ENCODE data around the gene CBY2.

CBY2 gene

DNA sequence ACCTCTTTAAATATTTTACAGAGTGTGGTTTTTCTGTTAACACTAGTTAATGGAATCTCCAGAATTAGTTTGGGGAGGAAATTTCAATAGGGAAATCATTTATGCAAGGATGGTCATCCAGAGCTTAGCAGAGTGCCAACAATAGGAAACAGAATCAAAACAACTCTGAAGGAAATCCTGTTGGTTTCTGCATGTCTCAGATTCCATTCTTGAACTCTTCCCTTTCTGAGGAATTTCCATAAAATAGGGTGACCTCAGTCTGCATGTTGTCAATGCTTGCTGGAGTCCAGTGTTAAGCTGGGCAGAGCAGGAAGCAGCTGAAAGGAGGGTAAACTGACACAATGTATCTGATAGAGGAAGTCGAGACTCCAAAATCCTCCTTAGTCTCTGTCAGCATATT, 16.9 kb downstream of the CBY2 start:
- no peak for DNase-seq (ENCODE audit: low read depth)
- Histone ChIP-seq H3K4me3 (ENCODE audit: low read length) (no peak overlapping the region), H3K9me3 (ENCODE audit: control insufficient read depth, low read length) (no peaks in the 10 kb centered on the region), H3K4me1 (ENCODE audit: control insufficient read depth, insufficient read depth, low read length) (peaks cover 10% of the 10 kb centered on the region), H3K27me3 (replicated peaks; ENCODE audit: control insufficient read depth, insufficient read depth, low read length) (peaks cover 22% of the 10 kb centered on the region), H3K36me3 (ENCODE audit: control insufficient read depth, insufficient read depth, low read length, severe bottlenecking) (no peaks in the 10 kb centered on the region), H3K9ac (ENCODE audit: low read length) (no peak overlapping the region)

DNA sequence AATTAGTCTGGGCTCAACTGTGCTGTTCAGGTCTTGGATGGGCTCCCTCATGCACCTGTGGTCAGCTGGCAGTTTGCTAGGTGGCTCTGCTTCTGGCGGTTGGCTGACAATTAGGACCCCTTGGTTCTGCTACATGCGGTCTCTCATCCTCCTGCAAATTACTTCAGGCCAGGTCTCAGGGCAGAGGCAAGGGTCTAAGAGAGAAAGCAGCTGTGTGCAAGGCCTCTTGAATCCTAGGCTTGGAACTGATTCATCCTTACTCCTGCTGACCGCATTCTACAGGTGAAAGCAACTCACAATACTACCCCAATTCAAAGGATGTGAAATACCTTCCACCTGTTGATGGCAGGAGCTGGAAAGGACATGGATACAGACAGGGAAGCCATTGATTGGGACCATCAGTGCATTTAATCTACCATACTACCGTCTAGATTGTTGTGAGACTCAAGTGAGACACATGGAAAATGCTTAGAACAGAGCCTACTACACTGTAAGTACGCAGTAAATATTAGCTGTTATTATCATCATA, 19.1 kb downstream of the CBY2 start:
- H3K9ac ChIP-seq (ENCODE audit: low read length) = no peak overlapping the region
- H3K4me1 ChIP-seq (ENCODE audit: control insufficient read depth, insufficient read depth, low read length) = peaks cover 10% of the 10 kb centered on the region
- H3K4me3 ChIP-seq (ENCODE audit: low read length) = no peak overlapping the region
- H3K36me3 ChIP-seq (ENCODE audit: control insufficient read depth, insufficient read depth, low read length, severe bottlenecking) = no peaks in the 10 kb centered on the region
- peaks cover 2% of the 10 kb centered on the region for H3K9me3 ChIP-seq (ENCODE audit: control insufficient read depth, low read length)
- H3K27me3 ChIP-seq (replicated peaks; ENCODE audit: control insufficient read depth, insufficient read depth, low read length) = peaks cover 41% of the 10 kb centered on the region
- no peak for DNase-seq (ENCODE audit: low read depth)

DNA sequence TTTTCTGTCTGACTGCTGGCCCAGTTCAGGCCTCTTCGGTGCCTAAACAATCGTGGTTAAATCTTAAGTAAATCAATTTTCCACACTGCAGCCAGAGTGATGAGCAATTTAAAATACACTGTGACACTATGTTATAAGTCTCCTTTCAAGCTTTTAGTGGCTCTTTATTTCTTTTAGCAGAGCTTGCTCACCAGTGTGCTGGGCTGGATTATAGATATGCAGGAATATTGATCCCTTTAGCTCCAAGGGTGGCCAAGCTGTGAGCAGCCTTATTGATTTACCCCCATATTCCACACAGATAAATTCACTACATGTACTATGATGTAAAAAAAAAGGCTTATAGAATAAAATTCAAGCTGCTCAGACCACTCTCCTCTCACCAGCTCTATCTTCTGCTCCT, 21.7 kb downstream of the CBY2 start:
- peaks cover 49% of the 10 kb centered on the region for H3K27me3 ChIP-seq (replicated peaks; ENCODE audit: control insufficient read depth, insufficient read depth, low read length)
- no peak overlapping the region for H3K4me3 ChIP-seq (ENCODE audit: low read length)
- no peaks in the 10 kb centered on the region for H3K36me3 ChIP-seq (ENCODE audit: control insufficient read depth, insufficient read depth, low read length, severe bottlenecking)
- H3K4me1 ChIP-seq (ENCODE audit: control insufficient read depth, insufficient read depth, low read length) = peaks cover 9% of the 10 kb centered on the region
- peaks cover 2% of the 10 kb centered on the region for H3K9me3 ChIP-seq (ENCODE audit: control insufficient read depth, low read length)
- DNase-seq (ENCODE audit: low read depth) = no peak
- no peak overlapping the region for H3K9ac ChIP-seq (ENCODE audit: low read length)

DNA sequence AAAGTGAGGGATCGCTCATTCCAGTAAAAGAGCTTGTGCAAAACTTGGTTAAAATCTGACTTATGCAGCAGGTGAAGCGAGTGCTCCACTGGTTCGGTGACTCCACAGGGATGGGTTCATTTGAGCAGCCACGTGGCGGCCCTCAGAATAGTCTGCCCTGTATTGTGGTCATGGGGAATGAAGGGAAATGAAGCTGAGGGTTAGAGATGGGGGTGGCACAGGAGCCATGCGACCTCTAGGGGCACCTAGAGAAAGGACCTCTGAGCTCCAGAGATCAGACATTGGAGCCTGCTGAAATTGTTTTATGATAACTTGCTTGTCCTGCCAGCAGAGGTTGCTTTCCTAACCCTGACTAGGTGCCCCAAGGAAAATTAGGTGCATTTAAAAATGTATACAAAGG, 26.6 kb downstream of the CBY2 start:
- peaks cover 2% of the 10 kb centered on the region for H3K9me3 ChIP-seq (ENCODE audit: control insufficient read depth, low read length)
- no peaks in the 10 kb centered on the region for H3K4me1 ChIP-seq (ENCODE audit: control insufficient read depth, insufficient read depth, low read length)
- no peaks in the 10 kb centered on the region for H3K36me3 ChIP-seq (ENCODE audit: control insufficient read depth, insufficient read depth, low read length, severe bottlenecking)
- peaks cover 52% of the 10 kb centered on the region for H3K27me3 ChIP-seq (replicated peaks; ENCODE audit: control insufficient read depth, insufficient read depth, low read length)
- no peak for DNase-seq (ENCODE audit: low read depth)
- no peak overlapping the region for H3K4me3 ChIP-seq (ENCODE audit: low read length)
- no peak overlapping the region for H3K9ac ChIP-seq (ENCODE audit: low read length)

DNA sequence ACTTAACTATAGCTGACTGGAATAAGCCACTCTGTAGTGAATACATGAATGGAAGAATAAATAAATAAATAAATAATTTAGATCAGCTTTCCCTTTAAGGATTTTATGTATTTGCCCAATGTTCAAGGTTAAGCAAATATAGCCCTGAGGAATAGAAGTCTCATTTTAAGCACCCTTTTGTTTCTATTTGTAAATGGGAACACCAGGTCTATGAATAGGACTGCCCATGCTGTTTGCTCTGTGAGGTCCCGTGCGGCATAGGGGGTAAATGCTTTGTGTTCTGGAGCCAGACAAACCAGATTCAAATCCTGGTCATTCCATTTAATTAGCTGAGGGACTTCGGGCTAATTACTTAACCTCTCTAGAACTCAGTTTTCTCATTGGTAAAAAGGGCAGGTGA, 29.3 kb downstream of the CBY2 start:
- no peaks in the 10 kb centered on the region for H3K36me3 ChIP-seq (ENCODE audit: control insufficient read depth, insufficient read depth, low read length, severe bottlenecking)
- no peak overlapping the region for H3K4me3 ChIP-seq (ENCODE audit: low read length)
- H3K9ac ChIP-seq (ENCODE audit: low read length) = no peak overlapping the region
- no peak for DNase-seq (ENCODE audit: low read depth)
- H3K9me3 ChIP-seq (ENCODE audit: control insufficient read depth, low read length) = peaks cover 6% of the 10 kb centered on the region
- no peaks in the 10 kb centered on the region for H3K4me1 ChIP-seq (ENCODE audit: control insufficient read depth, insufficient read depth, low read length)
- peaks cover 45% of the 10 kb centered on the region for H3K27me3 ChIP-seq (replicated peaks; ENCODE audit: control insufficient read depth, insufficient read depth, low read length)

DNA sequence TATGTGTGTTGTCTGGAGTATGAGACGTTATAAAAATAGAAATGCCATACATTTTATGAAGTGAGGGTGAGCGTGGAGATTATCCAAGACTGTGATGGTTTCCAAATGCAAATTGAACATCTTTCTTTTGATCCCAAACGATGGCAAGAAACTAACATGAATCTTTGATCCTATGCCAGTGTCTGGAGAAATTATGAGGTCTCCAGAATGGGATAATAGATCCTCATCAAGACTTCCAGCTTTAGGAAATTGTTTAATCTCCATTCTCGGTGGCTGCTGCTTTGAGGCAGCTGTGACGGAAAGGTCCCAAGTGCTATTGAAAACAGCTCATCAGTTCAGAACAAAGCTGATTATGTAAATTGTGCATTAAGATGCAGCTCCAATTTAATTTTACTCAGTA, 30.8 kb downstream of the CBY2 start:
- DNase-seq (ENCODE audit: low read depth) = no peak
- no peak overlapping the region for H3K9ac ChIP-seq (ENCODE audit: low read length)
- H3K9me3 ChIP-seq (ENCODE audit: control insufficient read depth, low read length) = peaks cover 6% of the 10 kb centered on the region
- H3K36me3 ChIP-seq (ENCODE audit: control insufficient read depth, insufficient read depth, low read length, severe bottlenecking) = no peaks in the 10 kb centered on the region
- no peak overlapping the region for H3K4me3 ChIP-seq (ENCODE audit: low read length)
- peaks cover 37% of the 10 kb centered on the region for H3K27me3 ChIP-seq (replicated peaks; ENCODE audit: control insufficient read depth, insufficient read depth, low read length)
- no peaks in the 10 kb centered on the region for H3K4me1 ChIP-seq (ENCODE audit: control insufficient read depth, insufficient read depth, low read length)

DNA sequence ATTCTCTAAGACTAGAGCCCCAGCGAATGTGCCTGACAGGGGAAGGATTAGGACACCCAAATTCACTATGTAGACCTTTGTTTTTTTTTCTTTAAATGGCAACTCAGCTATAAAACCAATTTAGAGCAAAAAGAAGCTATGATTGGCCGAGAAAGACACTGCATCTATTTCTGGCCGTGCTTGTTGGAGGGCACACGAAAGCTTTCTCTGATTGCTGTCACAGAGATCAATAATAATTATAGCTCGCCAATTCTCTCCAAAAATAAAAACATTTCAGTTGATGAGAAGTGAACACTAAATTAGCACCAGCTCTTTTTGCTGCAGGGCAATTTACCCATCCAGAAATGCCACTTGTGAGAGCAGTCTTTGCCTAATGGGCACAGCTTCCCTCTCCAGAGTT, 31.2 kb downstream of the CBY2 start:
- peaks cover 37% of the 10 kb centered on the region for H3K27me3 ChIP-seq (replicated peaks; ENCODE audit: control insufficient read depth, insufficient read depth, low read length)

DNA sequence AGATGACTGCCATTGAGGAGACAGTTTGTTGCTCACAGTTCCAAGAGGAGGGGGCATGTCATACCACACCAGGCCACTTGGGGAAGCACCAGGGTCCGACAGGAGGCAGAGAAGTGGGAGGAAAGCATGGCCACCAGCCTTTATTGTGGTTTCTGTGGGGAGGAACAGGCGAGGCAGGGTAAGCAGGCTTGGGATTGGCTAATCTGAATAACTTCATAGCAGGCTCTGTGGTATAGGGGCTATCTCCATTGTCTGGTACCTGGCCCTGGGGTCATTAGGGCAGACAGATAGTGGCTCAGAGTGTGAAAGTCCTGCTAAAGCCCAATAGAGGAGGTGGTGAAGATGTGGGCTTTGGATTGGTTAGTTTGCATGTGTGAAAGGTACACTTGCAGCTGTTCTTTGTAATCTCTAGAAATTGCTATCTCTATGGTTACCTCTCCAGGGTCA, 35.5 kb downstream of the CBY2 start:
- H3K36me3 ChIP-seq (ENCODE audit: control insufficient read depth, insufficient read depth, low read length, severe bottlenecking) = no peaks in the 10 kb centered on the region
- DNase-seq (ENCODE audit: low read depth) = no peak

More for the DNA sequence above, 31.2 kb downstream of the CBY2 start:
- no peak for DNase-seq (ENCODE audit: low read depth)
- peaks cover 6% of the 10 kb centered on the region for H3K9me3 ChIP-seq (ENCODE audit: control insufficient read depth, low read length)
- H3K4me3 ChIP-seq (ENCODE audit: low read length) = no peak overlapping the region
- H3K4me1 ChIP-seq (ENCODE audit: control insufficient read depth, insufficient read depth, low read length) = no peaks in the 10 kb centered on the region
- H3K36me3 ChIP-seq (ENCODE audit: control insufficient read depth, insufficient read depth, low read length, severe bottlenecking) = no peaks in the 10 kb centered on the region
- H3K9ac ChIP-seq (ENCODE audit: low read length) = no peak overlapping the region

DNA sequence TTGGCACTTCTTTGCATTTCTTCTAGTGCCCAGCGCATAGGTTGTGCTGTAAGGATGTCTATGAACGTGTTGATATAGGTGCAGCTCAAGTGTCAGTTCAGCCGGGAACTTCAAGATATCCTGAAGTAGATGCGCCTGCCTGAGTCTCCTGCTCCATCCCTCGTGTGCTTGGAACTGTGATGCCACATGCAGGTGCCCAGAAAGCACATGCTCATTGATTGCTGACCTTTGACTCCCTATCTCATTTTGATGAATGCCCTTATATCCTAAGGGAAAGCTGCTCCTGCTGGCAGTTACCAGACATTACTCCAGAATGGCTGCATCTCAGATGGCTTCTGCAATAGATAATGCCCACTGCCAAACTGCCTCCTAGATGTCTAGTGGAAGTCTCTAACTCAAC, 40.9 kb downstream of the CBY2 start:
- Histone ChIP-seq H3K36me3 (ENCODE audit: control insufficient read depth, insufficient read depth, low read length, severe bottlenecking) (no peaks in the 10 kb centered on the region), H3K4me3 (ENCODE audit: low read length) (no peak overlapping the region), H3K9ac (ENCODE audit: low read length) (no peak overlapping the region), H3K9me3 (ENCODE audit: control insufficient read depth, low read length) (no peaks in the 10 kb centered on the region), H3K27me3 (replicated peaks; ENCODE audit: control insufficient read depth, insufficient read depth, low read length) (peaks cover 28% of the 10 kb centered on the region), H3K4me1 (ENCODE audit: control insufficient read depth, insufficient read depth, low read length) (no peaks in the 10 kb centered on the region)
- no peak for DNase-seq (ENCODE audit: low read depth)

More for the DNA sequence above, 35.5 kb downstream of the CBY2 start:
- Histone ChIP-seq H3K9ac (ENCODE audit: low read length) (no peak overlapping the region), H3K4me3 (ENCODE audit: low read length) (no peak overlapping the region), H3K27me3 (replicated peaks; ENCODE audit: control insufficient read depth, insufficient read depth, low read length) (peaks cover 35% of the 10 kb centered on the region), H3K9me3 (ENCODE audit: control insufficient read depth, low read length) (peaks cover 6% of the 10 kb centered on the region), H3K4me1 (ENCODE audit: control insufficient read depth, insufficient read depth, low read length) (no peaks in the 10 kb centered on the region)

DNA sequence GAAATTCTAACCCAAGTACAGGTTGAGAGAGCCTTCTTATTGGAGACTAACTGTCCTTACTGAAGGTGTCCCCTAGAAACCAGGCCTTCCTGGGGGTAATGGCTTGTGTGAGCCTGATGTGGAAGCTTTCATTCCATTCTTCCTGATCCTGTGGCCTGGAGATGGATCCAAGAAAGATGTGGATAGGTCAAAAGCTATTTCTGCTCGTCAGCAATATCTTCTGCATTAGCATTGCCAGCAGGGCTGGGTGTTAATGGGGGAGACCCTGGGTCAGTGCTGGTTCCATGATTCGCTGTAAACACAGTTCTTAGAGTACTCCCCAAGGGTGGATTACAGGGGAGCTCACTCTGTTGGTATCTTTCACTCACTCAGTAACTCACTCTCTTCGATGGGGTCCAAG, 42.9 kb downstream of the CBY2 start:
- no peak for DNase-seq (ENCODE audit: low read depth)
- Histone ChIP-seq H3K4me1 (ENCODE audit: control insufficient read depth, insufficient read depth, low read length) (no peaks in the 10 kb centered on the region), H3K27me3 (replicated peaks; ENCODE audit: control insufficient read depth, insufficient read depth, low read length) (peaks cover 40% of the 10 kb centered on the region), H3K36me3 (ENCODE audit: control insufficient read depth, insufficient read depth, low read length, severe bottlenecking) (no peaks in the 10 kb centered on the region), H3K9ac (ENCODE audit: low read length) (no peak overlapping the region), H3K9me3 (ENCODE audit: control insufficient read depth, low read length) (no peaks in the 10 kb centered on the region), H3K4me3 (ENCODE audit: low read length) (no peak overlapping the region)

DNA sequence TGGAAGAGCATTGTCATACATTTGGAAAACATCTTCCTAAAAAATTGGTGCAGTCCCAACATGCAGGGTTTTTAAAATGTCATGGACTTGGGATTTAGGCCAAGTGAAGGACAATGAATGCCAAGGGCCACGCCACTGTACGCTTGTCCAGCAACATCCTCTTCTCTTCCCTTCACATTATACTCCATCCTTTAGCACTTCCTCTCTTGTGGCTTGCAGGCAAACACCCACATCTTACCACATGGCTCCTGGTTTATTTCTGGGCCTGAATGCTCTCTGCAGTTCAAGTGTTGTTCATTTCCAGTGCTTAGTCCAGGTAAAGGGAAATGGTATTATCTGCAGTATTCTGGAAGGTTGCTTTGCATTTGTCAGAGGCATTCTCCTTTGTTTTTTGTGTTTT, 45.0 kb downstream of the CBY2 start:
- no peak for DNase-seq (ENCODE audit: low read depth)
- Histone ChIP-seq H3K36me3 (ENCODE audit: control insufficient read depth, insufficient read depth, low read length, severe bottlenecking) (no peaks in the 10 kb centered on the region), H3K9me3 (ENCODE audit: control insufficient read depth, low read length) (no peaks in the 10 kb centered on the region), H3K9ac (ENCODE audit: low read length) (no peak overlapping the region), H3K4me3 (ENCODE audit: low read length) (no peak overlapping the region), H3K27me3 (replicated peaks; ENCODE audit: control insufficient read depth, insufficient read depth, low read length) (peaks cover 39% of the 10 kb centered on the region), H3K4me1 (ENCODE audit: control insufficient read depth, insufficient read depth, low read length) (no peaks in the 10 kb centered on the region)
